DND-41 (cell line): ENCODE measurements around the gene PRKAR1B.

Experiments
- CTCF ChIP-seq: IDR thresholded peaks from 2 replicates; pipeline ENCODE4 v1.5.1; 2012; ENCODE audit warnings: borderline replicate concordance, low read length, moderate library complexity, mild to moderate bottlenecking; ENCODE audit not compliant: poor library complexity, severe bottlenecking; ENCODE audit errors: extremely low read depth
- EZH2 ChIP-seq: IDR thresholded peaks from 3 replicates; pipeline ENCODE4 v1.6.1; 2012; ENCODE audit warnings: borderline replicate concordance, low read depth, mild to moderate bottlenecking, moderate library complexity, low read length, inconsistent platforms; ENCODE audit not compliant: severe bottlenecking

GRCh38 chr7:771234-772004, 44.3 kb upstream of the PRKAR1B start:
- TF ChIP-seq CTCF (no peak), EZH2 (no peak)
